HPDE6-E6E7 (cell line): ENCODE measurements around the gene CST4.
"Not testable (repeated sequence)": the region's sequence is repeated elsewhere in the genome, so short reads cannot be mapped to it uniquely, and the experiment has no call there.

Source experiments
- DNase-seq: peaks from one replicate; pipeline ENCODE4 v3.0.0; 2011; ENCODE audit warnings: missing footprints; ENCODE audit errors: extremely low spot score

Gene CST4

GRCh38 chr20:23661002-23661429 lies 27.8 kb downstream of the CST4 start:
- DNase-seq: no peak

GRCh38 chr20:23659989-23660837 lies 28.6 kb downstream of the CST4 start:
- no peak for DNase-seq

DNA sequence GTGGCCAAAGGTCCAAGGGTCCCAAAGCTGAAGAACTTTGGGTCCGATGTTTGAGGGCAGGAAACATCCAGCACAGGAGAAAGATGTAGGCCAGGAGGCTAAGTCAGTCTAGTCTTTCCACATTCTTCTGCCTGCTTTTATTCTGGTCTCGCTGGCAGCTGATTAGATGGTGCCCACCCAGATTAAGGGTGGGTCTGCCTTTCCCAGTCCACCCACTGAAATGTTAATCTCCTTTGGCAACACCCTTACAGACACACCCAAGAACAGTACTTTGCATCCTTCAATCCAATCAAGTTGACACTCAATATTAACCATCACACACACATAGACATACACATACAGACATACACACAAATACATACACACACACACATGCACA lies 29.2 kb downstream of the CST4 start:
- DNase-seq: not testable (repeated sequence)

GRCh38 chr20:23658989-23659609 lies 29.7 kb downstream of the CST4 start:
- DNase-seq: no peak

GRCh38 chr20:23658336-23658735 lies 30.5 kb downstream of the CST4 start:
- DNase-seq: no peak

DNA sequence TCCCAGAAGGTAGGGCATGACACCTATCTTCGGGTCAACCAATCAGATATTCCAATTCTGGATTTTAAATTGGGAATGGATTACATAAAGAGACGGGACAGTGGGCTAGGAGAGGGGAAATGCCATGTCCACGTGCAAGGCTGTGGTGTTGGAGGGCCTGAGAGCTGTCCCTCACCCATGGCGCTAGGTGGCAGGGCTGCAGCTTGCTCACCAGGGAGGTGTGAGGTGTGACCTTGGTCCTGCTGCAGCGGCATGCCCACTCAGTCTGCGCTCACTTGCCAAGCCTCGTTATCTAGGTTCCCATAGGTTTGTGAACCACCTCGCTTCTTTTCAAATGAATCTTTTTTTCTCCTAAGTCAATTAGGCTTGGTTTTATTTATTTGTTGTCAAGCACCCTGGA lies 31.6 kb downstream of the CST4 start:
- DNase-seq: no peak

DNA sequence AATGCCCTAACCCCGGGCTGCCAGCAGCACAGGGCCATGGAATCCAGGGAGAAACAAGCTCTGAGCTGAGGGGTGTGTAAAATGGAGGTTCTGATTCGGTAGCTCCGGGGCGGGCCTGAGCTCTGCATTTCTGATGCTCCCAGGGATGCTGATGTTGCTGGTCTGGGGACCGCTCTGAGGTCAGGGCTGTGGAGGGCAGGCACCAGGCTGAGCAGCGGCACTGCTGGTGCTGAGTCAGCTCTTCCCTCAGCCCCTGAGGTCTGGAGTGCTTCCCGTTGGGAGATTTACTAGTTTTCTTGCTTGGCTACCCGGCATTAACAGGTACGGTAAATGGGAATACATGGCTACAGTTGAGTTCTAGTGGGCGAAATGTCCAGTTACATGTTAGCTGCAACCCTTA lies 32.5 kb downstream of the CST4 start:
- DNase-seq: no peak

- no peak for DNase-seq
These were observed 33.2 kb downstream of the CST4 start for GRCh38 chr20:23655491-23656211.

DNA sequence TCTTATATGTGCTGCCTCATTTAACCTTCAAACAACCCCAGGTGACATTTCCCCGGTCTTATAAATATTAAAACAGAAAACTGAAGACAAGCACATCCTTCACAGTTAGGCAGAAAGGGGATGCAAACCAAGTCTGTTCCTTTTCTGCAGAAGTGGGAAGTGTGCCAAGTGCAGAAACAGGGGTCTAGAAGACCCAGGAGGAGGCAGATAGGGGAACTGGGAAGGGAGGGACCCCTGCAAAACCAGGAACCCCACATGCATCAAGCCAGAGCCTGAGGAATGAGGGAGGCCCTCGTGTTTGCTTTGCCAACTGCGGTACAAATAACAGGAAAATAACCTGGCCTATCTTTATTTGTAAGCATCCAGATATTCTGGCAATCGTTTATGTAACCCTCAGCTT lies 34.1 kb downstream of the CST4 start:
- no peak for DNase-seq

GRCh38 chr20:23654000-23654399 lies 34.8 kb downstream of the CST4 start:
- DNase-seq: no peak

GRCh38 chr20:23653400-23653938 lies 35.4 kb downstream of the CST4 start:
- no peak for DNase-seq

- no peak for DNase-seq
These were observed 35.9 kb downstream of the CST4 start for GRCh38 chr20:23652926-23653325.

DNA sequence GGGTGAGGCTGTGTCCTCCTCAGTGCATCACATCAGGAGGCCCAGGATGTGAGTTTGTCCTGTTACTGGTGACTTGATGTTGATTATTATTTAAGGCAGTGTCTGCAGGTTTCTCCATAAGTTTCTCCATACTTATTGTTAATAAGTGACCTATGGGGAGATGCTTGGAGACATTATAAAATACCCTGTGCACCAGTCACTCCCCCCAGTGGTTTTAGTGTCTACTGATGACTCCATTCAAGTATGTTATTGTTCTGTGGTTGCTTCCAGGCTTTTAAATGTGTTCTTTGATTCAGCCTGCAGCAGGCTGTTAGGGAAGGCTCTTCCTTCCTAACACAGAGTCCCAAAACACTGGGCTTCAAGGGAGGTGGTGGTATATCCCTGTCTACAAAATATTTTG lies 36.5 kb downstream of the CST4 start:
- no peak for DNase-seq

DNA sequence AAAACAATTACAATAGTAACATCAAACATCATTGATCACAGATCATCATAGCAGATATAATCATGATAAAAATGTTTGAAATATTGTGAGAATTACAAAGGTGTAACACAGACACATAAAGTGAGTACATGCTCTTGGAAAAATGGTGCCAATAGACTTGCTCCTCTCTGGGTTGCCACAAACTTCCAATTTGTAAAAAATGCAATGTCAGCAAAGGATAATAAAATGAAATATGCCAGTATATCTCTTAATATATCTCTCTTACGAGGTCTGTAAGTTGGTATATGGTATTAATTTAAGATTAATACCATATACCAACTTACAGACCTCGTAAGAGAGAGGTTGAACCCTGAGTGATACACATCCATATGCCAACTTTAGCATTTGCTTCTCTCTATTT lies 37.7 kb downstream of the CST4 start:
- DNase-seq: no peak

DNA sequence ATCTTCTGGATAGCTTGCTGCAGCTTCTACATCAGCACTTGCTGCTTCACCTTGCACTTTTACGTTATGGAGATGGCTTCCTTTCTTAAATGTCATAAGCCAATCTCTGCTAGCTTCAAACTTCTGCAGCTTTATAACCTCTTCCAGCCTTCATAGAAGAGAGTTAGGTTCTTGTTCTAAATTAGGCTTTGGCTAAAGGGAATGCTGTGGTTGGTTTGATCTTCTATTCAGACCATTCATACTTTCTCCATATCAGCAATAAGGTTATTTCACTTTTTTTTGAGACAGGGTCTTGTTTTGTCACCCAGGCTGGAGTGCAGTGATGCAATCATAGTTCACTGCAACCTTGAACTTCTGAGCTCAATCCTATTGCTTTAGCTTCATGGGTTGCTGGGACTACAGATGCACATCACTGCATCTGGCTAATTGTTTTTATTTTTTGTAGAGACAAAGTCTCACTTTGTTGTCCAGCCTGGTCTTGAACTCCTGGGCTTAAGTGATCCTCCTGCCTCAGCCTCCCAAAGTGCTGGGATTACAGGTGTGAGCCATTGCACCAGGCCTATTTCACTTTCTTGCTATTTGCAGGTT lies 38.9 kb downstream of the CST4 start:
- no peak for DNase-seq

GRCh38 chr20:23649242-23649641 lies 39.6 kb downstream of the CST4 start:
- DNase-seq: no peak

GRCh38 chr20:23647346-23647745 lies 41.5 kb downstream of the CST4 start:
- no peak for DNase-seq

- DNase-seq: no peak
These were observed 42.5 kb downstream of the CST4 start for GRCh38 chr20:23646106-23646873.

DNA sequence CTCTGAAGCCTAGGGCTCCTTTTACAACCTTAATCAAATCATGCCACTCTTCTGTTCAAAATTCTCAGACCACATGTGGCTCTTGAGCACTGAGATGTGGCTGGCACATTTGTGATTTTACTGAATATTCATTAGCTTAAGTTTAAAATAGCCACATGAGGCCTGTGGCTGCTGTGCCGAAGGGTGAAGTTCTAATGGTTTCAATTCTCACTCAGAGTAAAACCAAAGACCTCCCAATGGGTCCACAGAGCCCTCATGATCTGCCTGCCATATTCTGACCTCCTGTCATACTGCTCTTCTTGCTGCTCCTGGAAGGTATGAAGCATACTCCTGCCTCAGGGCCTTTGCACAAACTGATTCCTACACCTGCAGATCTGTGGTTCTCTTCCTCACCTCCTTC lies 43.3 kb downstream of the CST4 start:
- no peak for DNase-seq

DNA sequence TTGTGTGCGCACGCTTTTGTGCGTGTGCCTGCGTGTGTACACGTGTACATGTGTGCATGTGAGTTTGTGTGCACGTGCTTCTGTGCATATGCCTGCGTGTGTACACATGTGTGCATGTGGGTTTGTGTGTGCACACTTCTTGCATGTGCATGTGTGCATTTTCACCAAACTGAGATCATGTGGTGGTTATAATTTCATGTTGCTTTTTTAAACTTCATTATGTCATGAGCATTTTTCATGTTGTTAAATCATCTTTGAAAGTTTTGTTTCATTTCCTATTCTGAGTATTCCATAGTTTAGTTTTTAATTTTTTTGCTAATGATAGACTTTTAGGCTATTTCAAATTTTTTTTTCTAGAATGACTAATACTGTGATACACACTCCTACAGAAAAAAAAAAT lies 44.7 kb downstream of the CST4 start:
- DNase-seq: no peak

DNA sequence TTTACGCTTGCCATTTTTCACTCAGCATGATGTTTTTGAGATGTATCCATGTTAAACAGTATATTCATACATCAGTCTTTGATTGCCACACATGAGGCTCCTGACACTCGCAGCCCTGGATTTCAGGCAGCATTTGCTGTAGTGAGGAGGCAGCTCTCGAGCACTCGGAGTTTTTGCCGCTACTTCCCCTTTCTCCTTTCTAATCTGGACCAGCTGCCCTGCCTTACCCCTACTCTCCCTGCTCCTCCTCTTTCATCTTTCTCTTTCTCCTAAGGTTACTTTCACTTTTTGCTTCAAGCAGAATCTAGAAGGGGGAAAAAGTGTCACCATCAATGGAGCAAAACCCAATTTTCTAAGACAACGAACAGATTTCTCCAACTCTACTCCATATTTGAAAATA lies 45.2 kb downstream of the CST4 start:
- no peak for DNase-seq
